HEK293 (cell line): ENCODE data around the gene ZDHHC11.
"Not testable (repeated sequence)": the region's sequence is repeated elsewhere in the genome, so short reads cannot be mapped to it uniquely, and the experiment has no call there.

Source experiments
- CTCF ChIA-PET: fragments of 350-600 bp; formaldehyde crosslinking; extraction: SDS; loops from one replicate; lab custom pipeline; 2021; ENCODE audit warnings: antibody characterized with exemption; lab: Yijun Ruan, JAX
- POLR2A ChIA-PET: fragments of 300-600 bp; formaldehyde crosslinking; extraction: SDS; loops from one replicate; lab custom pipeline; 2020; ENCODE audit warnings: antibody characterized with exemption, inconsistent platforms; lab: Yijun Ruan, JAX
- H3K27ac ChIP-seq: fragments of 200-500 bp; sonication (Bioruptor generic); 2 replicates; pipeline ENCODE4 v1.5.1; 2014; ENCODE audit warnings: low read depth, low read length, control low read depth, inconsistent platforms; ENCODE audit errors: extremely low read depth
- H3K36me3 ChIP-seq, 2 experiments: fragments of 200-500 bp in 1 of 2; sonication (Bioruptor generic) in 1 of 2; 1 replicate in 1 of 2; 2 replicates in 1 of 2; pipeline ENCODE4 v1.5.1; 2014 to 2017; ENCODE audit warnings: inconsistent platforms in 2 of 2, low read length in 2 of 2; ENCODE audit not compliant: control insufficient read depth in 2 of 2, insufficient read depth in 1 of 2
- H3K4me1 ChIP-seq: fragments of 200-500 bp; sonication (Bioruptor generic); 2 replicates; pipeline ENCODE4 v1.5.1; 2014; ENCODE audit warnings: mild to moderate bottlenecking, low read length, inconsistent platforms; ENCODE audit not compliant: control insufficient read depth, insufficient read depth
- H3K4me3 ChIP-seq: 2 replicates; pipeline ENCODE4 v1.5.1; 2011; ENCODE audit warnings: low read depth, mild to moderate bottlenecking, control low read depth, low read length, moderate library complexity
- H3K9me3 ChIP-seq: fragments of 200-500 bp; sonication (Bioruptor generic); 2 replicates; pipeline ENCODE4 v1.5.1; 2014; ENCODE audit warnings: low read depth, low read length, inconsistent platforms; ENCODE audit not compliant: control insufficient read depth, insufficient read depth
- GLIS1 ChIP-seq: fragments of 450-650 bp; formaldehyde crosslinking; IDR thresholded peaks from 2 replicates; pipeline ENCODE4 v1.5.1; 2016; ENCODE audit warnings: missing biosample characterization, missing genetic modification characterization
- GLIS2 ChIP-seq: fragments of 450-650 bp; formaldehyde crosslinking; IDR thresholded peaks from 2 replicates; pipeline ENCODE4 v1.5.1; 2016; ENCODE audit warnings: missing biosample characterization, missing genetic modification characterization
- KLF1 ChIP-seq: fragments of 450-650 bp; formaldehyde crosslinking; IDR thresholded peaks from 2 replicates; pipeline ENCODE4 v1.5.1; 2016; ENCODE audit warnings: missing biosample characterization, missing genetic modification characterization
- KLF17 ChIP-seq: fragments of 450-650 bp; formaldehyde crosslinking; IDR thresholded peaks from 2 replicates; pipeline ENCODE4 v1.5.1; 2016; ENCODE audit warnings: missing biosample characterization, missing genetic modification characterization
- KLF8 ChIP-seq: fragments of 450-650 bp; formaldehyde crosslinking; IDR thresholded peaks from 2 replicates; pipeline ENCODE4 v1.5.1; 2016; ENCODE audit warnings: missing biosample characterization, missing genetic modification characterization
- KLF9 ChIP-seq: fragments of 450-650 bp; formaldehyde crosslinking; IDR thresholded peaks from 2 replicates; pipeline ENCODE4 v1.5.1; 2016; ENCODE audit warnings: missing biosample characterization, missing genetic modification characterization, low read depth
- PATZ1 ChIP-seq: fragments of 450-650 bp; formaldehyde crosslinking; IDR thresholded peaks from 2 replicates; pipeline ENCODE4 v1.5.1; 2016; ENCODE audit warnings: missing biosample characterization, missing genetic modification characterization
- SP2 ChIP-seq: fragments of 450-650 bp; formaldehyde crosslinking; IDR thresholded peaks from 2 replicates; pipeline ENCODE4 v1.5.1; 2016; ENCODE audit warnings: missing biosample characterization, missing genetic modification characterization
- ZBTB20 ChIP-seq: fragments of 450-650 bp; formaldehyde crosslinking; IDR thresholded peaks from 2 replicates; pipeline ENCODE4 v1.5.1; 2016; ENCODE audit warnings: missing biosample characterization, missing genetic modification characterization
- ZBTB26 ChIP-seq: fragments of 450-650 bp; formaldehyde crosslinking; optimal IDR thresholded peaks from 2 replicates; pipeline ENCODE3; 2016; ENCODE audit warnings: missing biosample characterization, mild to moderate bottlenecking, missing genetic modification characterization
- ZBTB48 ChIP-seq: fragments of 450-650 bp; formaldehyde crosslinking; IDR thresholded peaks from 2 replicates; pipeline ENCODE4 v1.5.1; 2016; ENCODE audit warnings: missing biosample characterization, missing genetic modification characterization
- ZBTB8A ChIP-seq: fragments of 450-650 bp; formaldehyde crosslinking; IDR thresholded peaks from 2 replicates; pipeline ENCODE4 v1.5.1; 2016; ENCODE audit warnings: missing biosample characterization, missing genetic modification characterization
- ZEB2 ChIP-seq: fragments of 450-650 bp; formaldehyde crosslinking; IDR thresholded peaks from 2 replicates; pipeline ENCODE4 v1.5.1; 2016; ENCODE audit warnings: missing biosample characterization, missing genetic modification characterization
- ZIC2 ChIP-seq: fragments of 450-650 bp; formaldehyde crosslinking; IDR thresholded peaks from 2 replicates; pipeline ENCODE4 v1.5.1; 2016; ENCODE audit warnings: missing biosample characterization, missing genetic modification characterization
- ZNF335 ChIP-seq: fragments of 450-650 bp; formaldehyde crosslinking; conservative IDR thresholded peaks from 2 replicates; pipeline ENCODE4 v1.5.1; 2016; ENCODE audit warnings: missing biosample characterization, missing genetic modification characterization
- ZNF341 ChIP-seq: fragments of 450-650 bp; formaldehyde crosslinking; IDR thresholded peaks from 2 replicates; pipeline ENCODE4; 2016; ENCODE audit warnings: low read depth, missing biosample characterization, missing genetic modification characterization
- ZNF561 ChIP-seq: fragments of 450-650 bp; IDR thresholded peaks from 2 replicates; pipeline ENCODE4 v1.5.1; 2018; ENCODE audit warnings: missing biosample characterization, missing genetic modification characterization, borderline replicate concordance
- ZNF600 ChIP-seq: fragments of 450-650 bp; formaldehyde crosslinking; IDR thresholded peaks from 2 replicates; pipeline ENCODE4 v1.5.1; 2016; ENCODE audit warnings: missing biosample characterization, missing genetic modification characterization

The ZDHHC11 gene

GRCh38 chr5:787224-787856 is 63.4 kb downstream of the ZDHHC11 start:
- H3K36me3 ChIP-seq, H3K4me3 ChIP-seq, H3K9me3 ChIP-seq, H3K4me1 ChIP-seq, CTCF ChIA-PET, H3K27ac ChIP-seq: not testable (repeated sequence)
- POLR2A ChIA-PET, result interaction anchor here (0.6 to 0.7 kb wide), 2 partner anchors 91 to 95 kb away, joined by 3 read pairs; partner anchors contain the start of gene TPPP

DNA sequence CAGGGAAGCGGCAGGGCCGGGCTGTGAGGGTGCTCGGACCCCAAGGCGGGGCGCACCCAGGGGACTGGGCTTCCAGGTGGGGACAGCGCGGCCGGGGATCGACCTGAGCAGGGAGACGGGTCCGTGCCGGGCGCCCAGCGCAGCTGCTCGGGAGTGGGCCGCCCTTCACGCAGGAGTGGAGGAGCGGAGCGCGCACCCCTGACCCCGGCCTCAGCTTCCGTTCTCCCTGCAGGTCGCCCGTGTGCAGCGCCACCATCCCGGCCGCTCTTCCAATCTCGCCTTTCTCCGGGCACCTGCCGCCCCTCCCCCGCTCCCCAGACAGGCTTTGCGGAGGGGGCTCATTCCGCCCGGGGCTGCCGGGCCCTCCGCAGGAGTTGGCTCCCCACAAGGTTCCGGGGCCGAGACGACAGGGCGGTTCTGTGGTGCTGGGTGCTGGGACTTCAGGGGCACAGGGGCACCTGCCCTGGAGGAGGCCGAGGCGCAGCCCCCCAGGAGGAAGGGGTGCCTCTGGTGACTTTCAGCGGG is 65.5 kb downstream of the ZDHHC11 start:
- H3K4me3 ChIP-seq, result peak overlapping the region; percentile 60
- POLR2A ChIA-PET, CTCF ChIA-PET, H3K36me3 ChIP-seq, H3K4me1 ChIP-seq, H3K27ac ChIP-seq, H3K9me3 ChIP-seq: not testable (repeated sequence)
- TF ChIP-seq ZBTB8A (peak; percentile 29), ZBTB26 (tag by site-specific recombination) (peak; percentile 25)

GRCh38 chr5:784428-785177 is 66.2 kb downstream of the ZDHHC11 start, which contains the start of gene ZDHHC11B:
Gene ZDHHC11B, minus strand, starts transcription at chr5:784729. Its CDS starts 17,810 bp downstream, at chr5:766919.
- peak within 1 kb of the TSS; percentile 60 for H3K4me3 ChIP-seq
- POLR2A ChIA-PET, H3K4me1 ChIP-seq, H3K9me3 ChIP-seq, H3K36me3 ChIP-seq, CTCF ChIA-PET, H3K27ac ChIP-seq: not testable (repeated sequence)
- peak; percentile 45 for TF ChIP-seq GLIS2 (tag by site-specific recombination)
- TF ChIP-seq GLIS1 (tag by site-specific recombination), result peak; percentile 57; the same call in 1 of the 2 replicates
- 0 out of 2 replicates have a peak, but pooled peaks have one; percentile 17 for TF ChIP-seq ZIC2 (tag by site-specific recombination)
- TF ChIP-seq ZNF561, result 0 out of 2 replicates have a peak, but pooled peaks have one; percentile 54
- TF ChIP-seq KLF9 (tag by site-specific recombination), result peak; percentile 47; the same call in 1 of the 2 replicates
- TF ChIP-seq KLF1 (tag by site-specific recombination), result peak; percentile 46; the same call in 1 of the 2 replicates
- peak; percentile 77 for TF ChIP-seq ZBTB26 (tag by site-specific recombination)
- peak; percentile 70 for TF ChIP-seq ZBTB20
- peak; percentile 19; the same call in 1 of the 2 replicates for TF ChIP-seq SP2 (tag by site-specific recombination)
- peak; percentile 27; the same call in 1 of the 2 replicates for TF ChIP-seq KLF8

DNA sequence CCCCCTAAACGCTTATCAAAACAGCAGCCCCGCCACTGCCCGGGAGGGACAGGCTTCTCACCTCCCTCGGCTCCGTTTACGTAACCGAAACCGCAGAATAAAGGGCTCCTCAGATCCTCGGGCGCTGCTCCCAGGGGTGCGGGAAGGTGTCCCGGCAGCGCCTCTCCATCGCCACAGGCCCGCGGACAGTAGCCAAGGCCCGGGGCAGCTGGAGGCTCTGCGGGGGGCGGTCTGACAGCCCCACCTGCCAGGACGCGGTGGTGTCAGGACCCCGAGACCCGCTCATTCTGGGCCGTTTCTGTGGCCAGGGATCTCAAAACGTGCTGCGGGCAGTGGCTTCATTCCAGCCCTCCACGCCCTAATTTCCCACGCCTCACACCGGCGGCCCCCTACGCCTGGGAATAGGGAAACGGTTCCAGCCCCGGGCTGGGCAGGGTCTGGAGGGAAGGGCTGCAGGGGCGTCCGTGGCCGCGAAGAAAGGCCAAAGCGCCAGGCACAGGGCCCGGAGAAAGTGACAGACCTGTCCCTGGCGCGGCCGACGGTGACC is 66.8 kb downstream of the ZDHHC11 start:
- POLR2A ChIA-PET, H3K4me1 ChIP-seq: not testable (repeated sequence)
- TF ChIP-seq ZBTB48 (tag by site-specific recombination) (0 out of 2 replicates have a peak, but pooled peaks have one; percentile 40), ZNF341 (tag by site-specific recombination) (peak; percentile 34; the same call in 1 of the 2 replicates), ZNF600 (0 out of 2 replicates have a peak, but pooled peaks have one; percentile 19), PATZ1 (tag by site-specific recombination) (0 out of 2 replicates have a peak, but pooled peaks have one; percentile 25), GLIS1 (tag by site-specific recombination) (peak; percentile 86), ZBTB20 (peak; percentile 67), ZEB2 (tag by site-specific recombination) (peak; percentile 29; the same call in 1 of the 2 replicates), ZNF335 (tag by site-specific recombination) (peak; percentile 64), SP2 (tag by site-specific recombination) (peak; percentile 26; the same call in 1 of the 2 replicates), ZBTB8A (peak; percentile 96), KLF17 (peak; percentile 67; the same call in 1 of the 2 replicates), ZIC2 (tag by site-specific recombination) (peak; percentile 63), GLIS2 (tag by site-specific recombination) (peak; percentile 84), KLF8 (peak; percentile 55; the same call in 1 of the 2 replicates)

More for the DNA sequence above, 66.8 kb downstream of the ZDHHC11 start:
- peak overlapping the region; percentile 40 for H3K4me3 ChIP-seq
- CTCF ChIA-PET, H3K27ac ChIP-seq, H3K9me3 ChIP-seq, H3K36me3 ChIP-seq: not testable (repeated sequence)
